Muscle of leg (tissue), 11 donors: ENCODE results near the gene CPEB4. TPM values are rescaled to one million over a fixed set of nuclear protein-coding genes. Genes with fewer than 3 reads are reported as not detected.

Experiments
- DNase-seq: peaks from one replicate; pipeline ENCODE4 v3.0.0; 2013
- H3K27ac ChIP-seq: one replicate; pipeline ENCODE4 v1.5.1; 2013; ENCODE audit warnings: mild to moderate bottlenecking, low read length, control low read depth
- H3K27me3 ChIP-seq: one replicate; pipeline ENCODE4 v1.6.1; 2013; ENCODE audit warnings: low read length; ENCODE audit not compliant: control insufficient read depth, insufficient read depth
- H3K36me3 ChIP-seq: one replicate; pipeline ENCODE4 v1.6.1; 2013; ENCODE audit warnings: low read length; ENCODE audit not compliant: control insufficient read depth, insufficient read depth
- H3K4me1 ChIP-seq: one replicate; pipeline ENCODE4 v1.6.1; 2013; ENCODE audit warnings: low read length; ENCODE audit not compliant: control insufficient read depth, insufficient read depth
- H3K4me3 ChIP-seq: one replicate; pipeline ENCODE4 v1.5.1; 2013; ENCODE audit warnings: low read length, control low read depth
- H3K9me3 ChIP-seq: replicated peaks from 2 replicates; pipeline ENCODE4 v1.6.1; 2013; ENCODE audit warnings: low read depth, low read length; ENCODE audit not compliant: control insufficient read depth
- WGBS: methylation state at CpG from one replicate; pipeline ENCODE4 v1.1.5; 2013; ENCODE audit warnings: missing lambda C conversion rate; ENCODE audit not compliant: insufficient coverage; 5-methylcytosine and 5-hydroxymethylcytosine counted together
- polyA plus RNA-seq, 8 donors: library from polyadenylated mRNA; unstranded; fragments of 120-200 nt; gene quantifications; one replicate each; pipeline versions ENCODE4 v1.2.1 to v1.2.3, GENCODE V29; 2013; ENCODE audit warnings: inconsistent platforms in 1 of 8, low replicate concordance in 1 of 8; ENCODE audit not compliant: insufficient read length in 8 of 8, insufficient read depth in 1 of 8
- total RNA-seq: library from RNA; stranded (reverse); fragments of 120-200 nt; gene quantifications from one replicate; pipeline ENCODE4 v1.2.4, GENCODE V29; 2013

Gene CPEB4
- total and polyA plus RNA-seq, 9 donors = 15.3 to 36.5 (median 22.7) TPM

DNA sequence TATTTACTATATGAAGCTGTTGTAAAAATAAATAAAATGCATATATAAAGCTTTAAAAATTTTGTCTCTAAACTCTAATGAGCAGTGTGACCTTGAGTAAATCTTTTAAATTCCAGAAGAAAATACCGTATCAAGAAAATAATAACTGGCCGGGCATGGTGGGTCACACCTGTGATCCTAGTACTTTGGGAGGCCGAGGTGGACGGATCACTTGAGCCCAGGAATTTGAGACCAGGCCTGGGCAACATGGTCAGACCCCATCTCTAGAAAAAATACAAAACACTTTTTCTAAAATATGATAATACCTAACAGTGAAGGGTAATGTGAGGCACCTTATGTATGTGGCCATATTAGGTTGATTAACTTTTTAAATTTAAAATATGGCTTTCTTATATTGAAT, 8.5 kb downstream of the CPEB4 start:
- Histone ChIP-seq H3K9me3 (no peaks in the 10 kb centered on the region), H3K27me3 (no peaks in the 10 kb centered on the region), H3K36me3 (no peaks in the 10 kb centered on the region), H3K4me3 (no peak overlapping the region), H3K27ac (no peak overlapping the region), H3K4me1 (no peaks in the 10 kb centered on the region)
- no peak for DNase-seq
- WGBS = 100% methylated on average over 2 of the region's 4 CpGs

DNA sequence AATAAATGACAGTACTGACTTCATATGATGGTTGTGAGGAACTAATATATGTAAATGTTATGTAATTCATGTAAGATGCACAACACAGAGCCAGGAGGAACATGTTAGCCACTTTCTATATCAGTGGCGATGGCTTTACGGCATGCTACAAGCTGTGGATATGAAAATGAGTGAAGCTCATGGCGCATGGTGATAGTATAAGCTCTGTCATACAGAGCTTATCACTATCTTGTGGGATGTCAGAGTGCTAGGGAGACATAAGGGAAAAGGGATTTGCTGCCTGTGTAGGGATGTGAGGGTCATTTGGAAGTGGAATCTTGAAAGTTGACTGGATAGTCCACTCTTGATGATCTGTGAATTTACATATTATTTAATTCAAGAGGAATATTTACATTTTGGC, 13.6 kb downstream of the CPEB4 start:
- Histone ChIP-seq H3K9me3 (no peaks in the 10 kb centered on the region), H3K27me3 (no peaks in the 10 kb centered on the region), H3K27ac (no peak overlapping the region), H3K4me1 (no peaks in the 10 kb centered on the region), H3K36me3 (no peaks in the 10 kb centered on the region), H3K4me3 (no peak overlapping the region)
- DNase-seq = no peak
- WGBS = 100% methylated on average over 1 of the region's 3 CpGs

GRCh38 chr5:173902334-173902733, 14.2 kb downstream of the CPEB4 start:
- Histone ChIP-seq H3K27me3 (no peaks in the 10 kb centered on the region), H3K4me3 (no peak overlapping the region), H3K27ac (no peak overlapping the region), H3K9me3 (no peaks in the 10 kb centered on the region), H3K36me3 (no peaks in the 10 kb centered on the region), H3K4me1 (no peaks in the 10 kb centered on the region)
- no peak for DNase-seq
- WGBS = no CpG with 5 or more reads among the region's 1 CpG

- DNase-seq = no peak
- Histone ChIP-seq H3K4me3 (no peak overlapping the region), H3K9me3 (no peaks in the 10 kb centered on the region), H3K27ac (no peak overlapping the region), H3K36me3 (no peaks in the 10 kb centered on the region), H3K27me3 (no peaks in the 10 kb centered on the region), H3K4me1 (no peaks in the 10 kb centered on the region)
Measured at GRCh38 chr5:173902743-173903142, 14.6 kb downstream of the CPEB4 start.

DNA sequence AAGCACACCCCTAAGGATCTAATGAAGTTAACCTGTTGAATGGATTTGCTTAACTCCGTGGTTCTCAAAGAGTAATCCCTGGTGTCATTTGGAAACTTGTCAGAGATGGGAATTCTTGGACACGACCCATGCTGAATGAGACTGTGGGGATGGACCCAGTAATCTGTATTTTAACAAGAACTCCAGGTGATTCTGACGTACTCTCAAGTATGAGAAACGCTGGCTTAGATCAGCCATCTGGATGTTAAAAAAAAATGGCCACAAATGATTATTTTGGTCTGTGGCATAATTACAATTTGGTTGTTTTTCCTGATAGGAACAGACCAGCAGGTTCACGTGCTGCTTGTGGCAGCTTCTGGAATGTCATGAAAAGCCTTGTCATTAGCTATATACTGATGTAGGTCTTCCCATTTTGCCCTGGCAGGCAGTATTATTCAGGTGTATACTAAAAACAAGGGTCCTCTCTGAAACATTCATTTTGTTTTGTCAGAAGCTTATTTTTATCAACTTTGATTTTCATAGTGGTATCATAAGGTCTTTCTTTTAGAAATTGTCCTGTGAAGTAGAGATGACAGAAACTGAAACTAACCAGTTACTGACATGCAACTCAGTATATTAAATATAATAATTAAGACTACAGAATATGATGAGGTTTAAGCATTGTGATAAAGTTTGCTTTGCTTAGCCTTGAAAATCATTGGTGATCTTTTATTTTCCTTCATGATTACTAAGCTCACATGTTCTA, 15.4 kb downstream of the CPEB4 start:
- no peaks in the 10 kb centered on the region for H3K9me3 ChIP-seq
- no peak for DNase-seq
- H3K4me3 ChIP-seq = no peak overlapping the region
- no peaks in the 10 kb centered on the region for H3K36me3 ChIP-seq
- H3K27ac ChIP-seq = no peak overlapping the region
- WGBS = 59% methylated on average over 2 of the region's 5 CpGs
- H3K4me1 ChIP-seq = no peaks in the 10 kb centered on the region
- H3K27me3 ChIP-seq = no peaks in the 10 kb centered on the region

DNA sequence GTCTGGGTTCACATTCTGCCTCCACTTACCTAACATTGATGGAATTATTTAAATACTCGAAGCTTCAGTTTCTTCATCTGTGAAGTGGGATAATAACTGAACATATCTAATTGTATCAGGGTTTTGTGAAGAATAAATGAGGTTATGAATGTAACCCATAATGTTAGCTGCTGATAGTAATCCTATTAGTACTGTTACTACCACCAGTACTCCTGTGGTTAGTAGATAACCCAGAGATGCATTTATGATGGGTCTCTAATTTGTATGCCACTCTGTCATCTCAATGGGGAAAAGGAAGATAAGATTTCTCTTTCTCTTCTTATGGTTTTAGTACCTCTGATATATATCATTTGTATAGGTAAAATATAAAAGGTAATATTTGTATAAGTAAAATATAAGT, 16.0 kb downstream of the CPEB4 start:
- Histone ChIP-seq H3K27ac (no peak overlapping the region), H3K4me3 (no peak overlapping the region), H3K9me3 (no peaks in the 10 kb centered on the region), H3K4me1 (no peaks in the 10 kb centered on the region), H3K27me3 (no peaks in the 10 kb centered on the region), H3K36me3 (no peaks in the 10 kb centered on the region)
- WGBS = no CpG with 5 or more reads among the region's 1 CpG
- DNase-seq = no peak

GRCh38 chr5:173907284-173907683, 19.1 kb downstream of the CPEB4 start:
- Histone ChIP-seq H3K36me3 (peaks cover 2% of the 10 kb centered on the region), H3K4me1 (no peaks in the 10 kb centered on the region), H3K27me3 (no peaks in the 10 kb centered on the region), H3K27ac (no peak overlapping the region), H3K4me3 (no peak overlapping the region), H3K9me3 (no peaks in the 10 kb centered on the region)
- no peak for DNase-seq
- WGBS = no CpG with 5 or more reads among the region's 1 CpG

DNA sequence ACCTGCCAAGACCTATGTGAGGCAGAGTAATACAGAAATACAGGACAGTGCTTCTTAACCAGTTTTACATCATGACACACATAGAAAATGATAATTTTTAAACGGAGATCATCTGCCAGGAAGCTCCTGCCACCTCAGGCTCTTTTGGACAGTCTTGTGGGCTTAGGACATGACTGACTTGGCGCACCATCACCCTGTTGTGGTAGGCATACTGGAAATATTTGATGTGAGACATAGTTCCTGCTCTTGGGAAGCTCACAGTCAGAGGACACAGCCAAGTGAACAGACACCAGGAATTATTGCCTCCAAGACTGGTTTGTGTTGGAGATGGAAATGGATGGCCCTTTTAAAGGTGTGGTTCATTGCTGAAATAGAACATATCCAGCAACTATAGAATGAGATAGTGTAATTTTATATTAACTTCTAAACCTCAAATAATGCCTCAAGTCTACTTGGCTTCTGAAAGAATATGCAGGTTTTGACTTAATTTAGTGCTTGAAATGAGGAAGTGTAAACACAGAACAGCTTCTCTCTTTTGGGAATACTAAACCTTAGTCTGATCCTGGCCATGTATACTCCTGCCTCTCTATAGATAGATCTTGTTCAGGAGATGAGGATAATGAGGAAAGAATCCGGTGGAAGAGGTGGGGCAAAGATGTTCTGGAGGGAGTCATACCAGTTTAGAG, 19.7 kb downstream of the CPEB4 start:
- Histone ChIP-seq H3K4me3 (no peak overlapping the region), H3K36me3 (peaks cover 2% of the 10 kb centered on the region), H3K9me3 (no peaks in the 10 kb centered on the region), H3K4me1 (no peaks in the 10 kb centered on the region), H3K27me3 (no peaks in the 10 kb centered on the region), H3K27ac (no peak overlapping the region)
- WGBS = 58% methylated on average over 2 of the region's 3 CpGs
- no peak for DNase-seq

DNA sequence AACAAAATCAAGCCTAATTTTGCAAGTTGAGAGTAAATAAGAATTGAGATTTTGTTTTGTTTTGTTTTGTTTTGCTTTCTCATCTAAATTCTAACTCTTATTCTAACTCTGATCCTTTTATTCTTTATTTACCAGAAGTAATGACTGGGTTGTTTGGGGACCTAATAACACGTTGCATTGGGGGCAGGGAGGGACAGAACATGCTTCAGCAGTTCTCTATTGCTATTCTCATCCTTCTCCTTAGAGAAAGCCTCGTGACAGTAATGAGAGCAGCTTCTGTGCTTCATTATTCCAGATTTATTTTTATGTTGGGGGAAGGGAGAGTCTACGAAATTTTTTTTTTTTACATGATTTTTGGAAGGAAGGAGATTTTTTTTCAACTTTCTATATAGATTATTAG, 21.1 kb downstream of the CPEB4 start:
- Histone ChIP-seq H3K9me3 (no peaks in the 10 kb centered on the region), H3K27ac (no peak overlapping the region), H3K36me3 (peaks cover 2% of the 10 kb centered on the region), H3K4me1 (no peaks in the 10 kb centered on the region), H3K4me3 (no peak overlapping the region), H3K27me3 (no peaks in the 10 kb centered on the region)
- peak; percentile 78 for DNase-seq
- WGBS = no CpG with 5 or more reads among the region's 3 CpGs

- no peak for DNase-seq
- Histone ChIP-seq H3K27me3 (no peaks in the 10 kb centered on the region), H3K4me3 (no peak overlapping the region), H3K4me1 (peaks cover under 1% of the 10 kb centered on the region), H3K9me3 (no peaks in the 10 kb centered on the region), H3K36me3 (peaks cover 2% of the 10 kb centered on the region), H3K27ac (no peak overlapping the region)
- WGBS = no CpG with 5 or more reads among the region's 3 CpGs
Measured at GRCh38 chr5:173910215-173910614, 22.1 kb downstream of the CPEB4 start.
